Thyroid gland (tissue), 4 donors: Measurements from ENCODE around the gene SAT1.

ENCODE experiments used
- POLR2A ChIP-seq, 2 donors: fragments of 450-650 bp; IDR thresholded peaks; one replicate each; pipeline ENCODE4 v1.6.1; 2017; ENCODE audit warnings: antibody characterized with exemption in 2 of 2, mild to moderate bottlenecking in 2 of 2, moderate library complexity in 1 of 2
- TF ChIP-seq, protein P1 (sequence below), 6 experiments: fragments of 200-600 bp in 3 of 6; fragments of 450-650 bp in 3 of 6; sonication (generic) in 3 of 6; IDR thresholded peaks; one replicate each; pipeline ENCODE4 v1.5.1; 2016 to 2019; ENCODE audit warnings: antibody characterized with exemption in 6 of 6, mild to moderate bottlenecking in 2 of 6, inconsistent platforms in 1 of 6, moderate library complexity in 1 of 6

DNA sequence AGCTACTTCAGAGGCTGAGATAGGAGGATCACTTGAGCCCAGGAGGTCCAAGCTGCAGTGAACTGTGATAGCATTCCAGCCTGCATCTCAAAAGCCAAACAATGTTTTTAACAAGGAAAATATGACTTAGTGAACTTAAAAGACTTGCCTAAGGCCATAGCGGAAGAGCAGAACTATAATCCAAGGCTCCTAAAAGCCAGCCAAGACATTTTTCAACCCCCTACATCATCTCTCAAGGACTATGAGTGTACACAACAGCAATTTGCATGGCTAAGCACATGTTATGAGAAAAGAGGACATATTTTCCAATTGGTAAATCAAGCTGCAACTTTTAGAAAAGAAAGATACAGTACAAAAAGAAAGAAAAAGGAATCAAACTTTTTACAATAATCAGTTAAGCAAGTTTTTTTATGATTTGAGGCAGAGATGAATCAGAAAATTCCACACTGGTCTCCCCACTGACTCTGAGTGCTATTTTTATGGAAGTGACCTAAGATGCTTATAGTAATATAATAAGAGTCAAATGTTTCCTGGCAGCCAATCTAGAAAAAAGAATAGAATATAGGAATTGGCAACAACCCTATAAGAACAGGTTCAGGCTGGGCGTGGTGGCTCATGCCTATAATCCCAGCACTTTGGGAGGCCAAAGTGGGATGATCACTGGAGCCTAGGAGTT, 30.1 kb upstream of the SAT1 start:
- TF ChIP-seq, protein P1, sequence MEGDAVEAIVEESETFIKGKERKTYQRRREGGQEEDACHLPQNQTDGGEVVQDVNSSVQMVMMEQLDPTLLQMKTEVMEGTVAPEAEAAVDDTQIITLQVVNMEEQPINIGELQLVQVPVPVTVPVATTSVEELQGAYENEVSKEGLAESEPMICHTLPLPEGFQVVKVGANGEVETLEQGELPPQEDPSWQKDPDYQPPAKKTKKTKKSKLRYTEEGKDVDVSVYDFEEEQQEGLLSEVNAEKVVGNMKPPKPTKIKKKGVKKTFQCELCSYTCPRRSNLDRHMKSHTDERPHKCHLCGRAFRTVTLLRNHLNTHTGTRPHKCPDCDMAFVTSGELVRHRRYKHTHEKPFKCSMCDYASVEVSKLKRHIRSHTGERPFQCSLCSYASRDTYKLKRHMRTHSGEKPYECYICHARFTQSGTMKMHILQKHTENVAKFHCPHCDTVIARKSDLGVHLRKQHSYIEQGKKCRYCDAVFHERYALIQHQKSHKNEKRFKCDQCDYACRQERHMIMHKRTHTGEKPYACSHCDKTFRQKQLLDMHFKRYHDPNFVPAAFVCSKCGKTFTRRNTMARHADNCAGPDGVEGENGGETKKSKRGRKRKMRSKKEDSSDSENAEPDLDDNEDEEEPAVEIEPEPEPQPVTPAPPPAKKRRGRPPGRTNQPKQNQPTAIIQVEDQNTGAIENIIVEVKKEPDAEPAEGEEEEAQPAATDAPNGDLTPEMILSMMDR (IDR thresholded peaks at IDR 0.05) = no peak
- TF ChIP-seq POLR2A (IDR thresholded peaks at IDR 0.05) = no peak
